Left ventricle myocardium inferior (tissue), 1 donor: ENCODE results near the gene CRHR2. TPM values are rescaled to one million over a fixed set of nuclear protein-coding genes. Genes with fewer than 3 reads are reported as not detected.

Source experiments
- DNase-seq: peaks from one replicate; pipeline ENCODE4 v3.0.0-alpha.2; 2020
- H3K27ac ChIP-seq: fragments of 200-600 bp; replicated peaks from 2 replicates; pipeline ENCODE4 v1.8.0; 2021
- H3K27me3 ChIP-seq: fragments of 200-600 bp; 2 replicates; pipeline ENCODE4 v1.8.0; 2021; ENCODE audit warnings: low read depth
- H3K36me3 ChIP-seq: fragments of 200-600 bp; 2 replicates; pipeline ENCODE4 v1.8.0; 2021
- H3K4me1 ChIP-seq: fragments of 200-600 bp; 2 replicates; pipeline ENCODE4 v1.8.0; 2021
- H3K4me3 ChIP-seq: fragments of 200-600 bp; 2 replicates; pipeline ENCODE4 v1.8.0; 2021; ENCODE audit warnings: mild to moderate bottlenecking, moderate library complexity
- H3K9me3 ChIP-seq: fragments of 200-600 bp; replicated peaks from 2 replicates; pipeline ENCODE4 v1.8.0; 2021
- intact Hi-C: fragments of 100-400 bp; cut with micrococcal nuclease; formaldehyde crosslinking; loops from one replicate; pipeline ENCODE4 v1.11.0; 2022
- total RNA-seq: library from RNA; stranded (reverse); fragmentation: NEBNext Ultra II Directional; extraction: Animal tissue kit (Norgen Biotek cat#: 25700); gene quantifications from one replicate; pipeline ENCODE4 v1.2.1, GENCODE V29; 2021
- TF ChIP-seq, protein P1 (sequence below): fragments of 200-600 bp; IDR thresholded peaks from 2 replicates; pipeline ENCODE4 v1.8.0; 2021; ENCODE audit warnings: antibody characterized with exemption, mild to moderate bottlenecking, borderline replicate concordance
- donor health status: DM: no; HTN: yes; CAD: no; lungs with severe emphysema.

The CRHR2 gene
- total RNA-seq, 1 donor from 2014 or later: 0.19 TPM

DNA sequence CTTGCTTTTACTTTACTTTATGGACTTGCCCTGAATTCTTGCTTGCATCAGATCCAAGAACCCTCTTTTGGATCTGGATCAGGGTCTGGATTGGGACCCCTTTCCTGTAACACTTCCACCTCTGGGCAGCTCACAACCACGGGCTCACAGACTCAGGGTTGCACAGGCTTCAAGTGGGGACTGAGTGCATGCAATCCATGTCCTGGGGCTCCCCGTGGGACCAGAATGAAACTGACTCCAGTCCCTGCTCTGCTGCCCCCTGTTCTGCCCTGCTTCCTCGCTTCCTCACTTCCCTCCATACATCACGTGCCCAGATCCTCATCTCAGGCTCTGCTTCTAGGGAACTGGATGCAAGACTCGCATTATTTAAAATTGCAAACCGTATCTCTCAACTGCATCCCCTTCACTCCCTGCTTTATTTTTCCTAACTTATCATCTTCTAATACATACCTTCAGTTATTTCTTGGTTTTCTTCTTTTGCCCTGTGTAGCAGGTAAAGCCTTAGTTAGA is 46.4 kb upstream of the CRHR2 start:
- Histone ChIP-seq H3K4me1 (no peaks in the 10 kb centered on the region), H3K4me3 (no peak overlapping the region), H3K36me3 (no peaks in the 10 kb centered on the region), H3K27me3 (peaks cover 23% of the 10 kb centered on the region), H3K9me3 (no peaks in the 10 kb centered on the region), H3K27ac (no peak overlapping the region)
- TF ChIP-seq, protein P1, sequence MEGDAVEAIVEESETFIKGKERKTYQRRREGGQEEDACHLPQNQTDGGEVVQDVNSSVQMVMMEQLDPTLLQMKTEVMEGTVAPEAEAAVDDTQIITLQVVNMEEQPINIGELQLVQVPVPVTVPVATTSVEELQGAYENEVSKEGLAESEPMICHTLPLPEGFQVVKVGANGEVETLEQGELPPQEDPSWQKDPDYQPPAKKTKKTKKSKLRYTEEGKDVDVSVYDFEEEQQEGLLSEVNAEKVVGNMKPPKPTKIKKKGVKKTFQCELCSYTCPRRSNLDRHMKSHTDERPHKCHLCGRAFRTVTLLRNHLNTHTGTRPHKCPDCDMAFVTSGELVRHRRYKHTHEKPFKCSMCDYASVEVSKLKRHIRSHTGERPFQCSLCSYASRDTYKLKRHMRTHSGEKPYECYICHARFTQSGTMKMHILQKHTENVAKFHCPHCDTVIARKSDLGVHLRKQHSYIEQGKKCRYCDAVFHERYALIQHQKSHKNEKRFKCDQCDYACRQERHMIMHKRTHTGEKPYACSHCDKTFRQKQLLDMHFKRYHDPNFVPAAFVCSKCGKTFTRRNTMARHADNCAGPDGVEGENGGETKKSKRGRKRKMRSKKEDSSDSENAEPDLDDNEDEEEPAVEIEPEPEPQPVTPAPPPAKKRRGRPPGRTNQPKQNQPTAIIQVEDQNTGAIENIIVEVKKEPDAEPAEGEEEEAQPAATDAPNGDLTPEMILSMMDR: no peak
- DNase-seq: no peak
- intact Hi-C loops: no loop called here

DNA sequence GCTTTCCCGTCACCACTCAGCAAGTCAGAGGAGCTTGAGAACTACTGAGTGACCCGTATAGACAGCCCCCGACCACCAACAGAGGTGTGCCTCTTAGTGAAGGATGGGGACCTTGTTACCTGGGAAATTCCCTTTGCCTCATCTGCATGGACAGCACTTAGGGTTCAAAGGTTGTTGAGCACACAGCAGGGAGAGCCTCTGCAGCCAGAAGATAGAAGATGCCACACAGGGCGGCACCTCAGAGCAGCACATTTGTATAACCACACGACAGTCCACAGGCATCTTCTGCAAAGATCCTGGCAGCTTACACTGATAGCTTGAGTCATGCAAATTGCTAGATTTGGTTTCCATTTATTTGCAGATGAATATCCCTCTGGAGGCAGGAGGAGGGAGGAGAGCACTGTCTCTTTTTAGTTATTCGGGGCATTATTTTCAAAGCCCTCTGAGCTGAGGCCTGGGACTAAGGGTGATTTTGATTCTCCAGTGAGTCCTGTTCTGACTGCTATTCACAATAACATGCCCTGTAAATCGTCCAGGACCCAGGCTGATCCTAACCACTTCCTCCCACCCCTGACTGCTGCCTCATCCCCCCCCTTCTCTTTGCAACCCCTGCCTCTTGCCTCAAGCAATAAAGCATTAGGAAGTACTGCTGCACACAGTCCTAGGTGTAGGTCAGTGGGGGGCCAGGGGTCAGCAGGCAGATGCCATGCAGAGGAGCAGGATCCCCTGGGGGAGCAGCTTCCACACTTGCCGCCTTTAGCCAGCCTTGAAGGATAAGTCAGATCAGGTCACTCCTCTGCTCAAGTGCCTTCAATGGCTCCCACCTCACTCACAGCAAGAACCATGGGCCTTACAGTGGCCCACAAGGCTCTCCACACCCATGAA is 45.0 kb upstream of the CRHR2 start:
- intact Hi-C loops: no loop called here
- peaks cover 10% of the 10 kb centered on the region for H3K27me3 ChIP-seq
- no peaks in the 10 kb centered on the region for H3K36me3 ChIP-seq
- H3K9me3 ChIP-seq: no peaks in the 10 kb centered on the region
- no peak for DNase-seq
- no peak overlapping the region for H3K4me3 ChIP-seq
- TF ChIP-seq, protein P1: no peak
- H3K4me1 ChIP-seq: no peaks in the 10 kb centered on the region
- no peak overlapping the region for H3K27ac ChIP-seq

DNA sequence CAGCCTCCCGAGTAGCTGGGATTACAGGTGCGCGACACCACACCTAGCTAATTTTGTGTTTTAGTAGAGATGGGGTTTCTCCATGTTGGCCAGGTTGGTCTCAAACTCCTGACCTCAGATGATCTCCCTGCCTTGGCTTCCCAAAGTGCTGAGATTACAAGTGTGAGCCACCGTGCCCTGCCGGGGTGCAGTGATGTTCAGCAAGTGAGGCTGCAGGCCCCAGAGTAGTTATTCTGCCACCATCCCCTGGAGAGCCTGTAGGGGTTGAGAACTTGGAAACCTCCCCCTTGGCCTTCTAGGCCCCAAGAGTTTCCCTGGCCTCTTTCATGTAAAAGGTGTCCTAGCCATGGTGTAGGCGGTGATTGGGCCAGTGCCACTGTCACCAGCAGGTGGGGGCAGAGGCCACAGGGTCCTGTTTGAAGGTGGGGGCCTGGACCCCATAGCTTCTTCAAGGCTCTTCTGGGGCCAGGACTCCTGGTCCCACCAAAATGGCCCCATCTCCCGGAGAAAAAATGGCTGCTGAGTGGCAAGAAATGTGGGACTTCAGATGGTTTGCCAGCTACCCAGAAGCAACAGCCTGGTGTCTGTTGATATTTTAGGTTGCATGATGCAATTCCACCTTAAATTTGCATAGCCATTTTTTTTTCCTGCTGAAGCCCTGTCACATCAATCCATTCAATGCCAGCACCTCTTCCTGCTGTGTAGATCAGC is 44.2 kb upstream of the CRHR2 start:
- H3K4me3 ChIP-seq: no peak overlapping the region
- intact Hi-C loops: no loop called here
- TF ChIP-seq, protein P1: no peak

DNA sequence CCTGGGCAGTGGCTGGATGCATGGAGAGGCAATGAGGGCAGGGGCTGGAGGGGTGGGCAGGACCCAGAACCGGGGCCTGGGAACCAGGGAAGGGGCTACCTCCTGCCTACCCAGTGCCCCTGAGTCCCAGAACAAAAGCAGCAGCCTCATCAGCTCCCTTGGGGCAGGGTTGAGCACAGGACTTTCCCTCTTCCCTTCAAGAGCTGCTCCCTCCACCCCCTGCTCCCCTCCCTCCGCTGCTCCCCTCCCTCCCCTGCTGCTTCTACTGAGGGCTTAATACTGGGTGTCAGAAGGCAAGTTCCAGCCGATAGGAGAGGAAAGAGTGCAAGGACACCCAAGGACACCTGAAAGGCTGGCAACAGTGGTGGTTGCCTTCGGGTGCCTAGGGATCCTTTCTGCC is 41.5 kb upstream of the CRHR2 start:
- H3K4me1 ChIP-seq: no peaks in the 10 kb centered on the region
- intact Hi-C loops: no loop called here

More for the DNA sequence above, 44.2 kb upstream of the CRHR2 start:
- Histone ChIP-seq H3K27ac (no peak overlapping the region), H3K27me3 (peaks cover 6% of the 10 kb centered on the region), H3K36me3 (no peaks in the 10 kb centered on the region), H3K4me1 (no peaks in the 10 kb centered on the region), H3K9me3 (no peaks in the 10 kb centered on the region)
- no peak for DNase-seq

GRCh38 chr7:30722671-30723070 is 40.4 kb upstream of the CRHR2 start:
- no peak for DNase-seq
- H3K27ac ChIP-seq: no peak overlapping the region
- intact Hi-C loops: no loop called here
- no peaks in the 10 kb centered on the region for H3K36me3 ChIP-seq
- TF ChIP-seq, protein P1: no peak
- H3K4me3 ChIP-seq: no peak overlapping the region
- no peaks in the 10 kb centered on the region for H3K27me3 ChIP-seq
- H3K4me1 ChIP-seq: no peaks in the 10 kb centered on the region
- H3K9me3 ChIP-seq: peaks cover 17% of the 10 kb centered on the region

More for the DNA sequence above, 41.5 kb upstream of the CRHR2 start:
- Histone ChIP-seq H3K4me3 (no peak overlapping the region), H3K27me3 (no peaks in the 10 kb centered on the region), H3K9me3 (peaks cover 6% of the 10 kb centered on the region), H3K36me3 (no peaks in the 10 kb centered on the region), H3K27ac (no peak overlapping the region)
- DNase-seq: no peak
- TF ChIP-seq, protein P1: no peak
